H1 (cell line): ENCODE results near the gene VRK3. TPM values are rescaled to one million over a fixed set of nuclear protein-coding genes. Genes with fewer than 3 reads are reported as not detected.

Source experiments
- BCL11A ChIP-seq, 2 experiments: IDR thresholded peaks; one replicate each; pipeline ENCODE4 v1.6.1; 2011; ENCODE audit warnings: low read depth in 2 of 2, low read length in 2 of 2, mild to moderate bottlenecking in 2 of 2
- CHD1 ChIP-seq: IDR thresholded peaks from 2 replicates; pipeline ENCODE4 v1.6.1; 2012; ENCODE audit warnings: low read depth, low read length, improper control_type of control experiment
- CREB1 ChIP-seq: IDR thresholded peaks from 2 replicates; pipeline ENCODE4 v1.6.1; 2012; ENCODE audit warnings: inconsistent platforms
- EZH2 ChIP-seq: fragments of 200-600 bp; sonication (generic); IDR thresholded peaks from 2 replicates; pipeline ENCODE4 v1.7.1; 2012; ENCODE audit warnings: low read depth, mild to moderate bottlenecking, moderate library complexity, low read length, inconsistent platforms; ENCODE audit not compliant: severe bottlenecking
- FOSL1 ChIP-seq: IDR thresholded peaks from 2 replicates; pipeline ENCODE4 v1.6.1; 2011; ENCODE audit warnings: mild to moderate bottlenecking, low read depth, low read length, moderate library complexity; ENCODE audit not compliant: insufficient read depth
- JUND ChIP-seq: IDR thresholded peaks from 2 replicates; pipeline ENCODE4 v1.6.1; 2011; ENCODE audit warnings: mild to moderate bottlenecking, improper control_type of control experiment, low read length
- KDM5A ChIP-seq: fragments of 200-600 bp; IDR thresholded peaks from 2 replicates; pipeline ENCODE4 v1.7.1; 2012; ENCODE audit warnings: mild to moderate bottlenecking, low read length, inconsistent platforms, mixed read lengths
- PHF8 ChIP-seq: fragments of 200-600 bp; sonication (generic); conservative IDR thresholded peaks from 2 replicates; pipeline ENCODE4 v1.7.1; 2012; ENCODE audit warnings: low read depth, mild to moderate bottlenecking, inconsistent platforms, low read length, moderate library complexity
- POLR2AphosphoS5 ChIP-seq: IDR thresholded peaks from 2 replicates; pipeline ENCODE4 v1.6.1; 2011; ENCODE audit warnings: low read depth, low read length
- POU5F1 ChIP-seq: IDR thresholded peaks from 2 replicates; pipeline ENCODE4 v1.6.1; 2011; ENCODE audit warnings: low read depth, mild to moderate bottlenecking, low read length, moderate library complexity
- RBBP5 ChIP-seq: IDR thresholded peaks from 2 replicates; pipeline ENCODE4 v1.7.1; 2012; ENCODE audit warnings: low read depth, mild to moderate bottlenecking, inconsistent platforms, low read length, moderate library complexity, borderline replicate concordance
- RXRA ChIP-seq: IDR thresholded peaks from 2 replicates; pipeline ENCODE4 v1.6.1; 2011; ENCODE audit warnings: low read depth, mild to moderate bottlenecking, low read length, moderate library complexity; ENCODE audit not compliant: insufficient read depth
- SAP30 ChIP-seq: fragments of 300-600 bp; sonication (generic); IDR thresholded peaks from 2 replicates; pipeline ENCODE4 v1.7.1; 2012; ENCODE audit warnings: low read length, moderate library complexity, mild to moderate bottlenecking, inconsistent platforms; ENCODE audit not compliant: insufficient read depth, insufficient replicate concordance
- SIRT6 ChIP-seq: IDR thresholded peaks from one replicate; pipeline ENCODE4 v1.7.1; 2012; ENCODE audit warnings: low read length, inconsistent platforms
- SP4 ChIP-seq: IDR thresholded peaks from 2 replicates; pipeline ENCODE4 v1.6.1; 2012; ENCODE audit warnings: low read length, inconsistent platforms
- SUZ12 ChIP-seq: fragments of 200-600 bp; sonication (generic); IDR thresholded peaks from 2 replicates; pipeline ENCODE4 v1.6.1; 2012; ENCODE audit warnings: mild to moderate bottlenecking, inconsistent platforms, low read length, moderate library complexity, mixed read lengths
- TAF1 ChIP-seq: IDR thresholded peaks from 2 replicates; pipeline ENCODE4 v1.6.1; 2011; ENCODE audit warnings: mild to moderate bottlenecking, low read depth, low read length
- TCF12 ChIP-seq: IDR thresholded peaks from 2 replicates; pipeline ENCODE4 v1.6.1; 2011; ENCODE audit warnings: low read depth, mild to moderate bottlenecking, low read length
- polyA plus RNA-seq, 7 experiments: library from polyadenylated mRNA; depleted of rRNA in 3 of 7; stranded (reverse) in 5 of 7; unstranded in 2 of 7; fragments of >200 nt in 5 of 7; fragments of 200-250 nt in 2 of 7; gene quantifications; 1 replicate in 5 of 7; 2 replicates in 1 of 7; 4 replicates in 1 of 7; pipeline versions ENCODE4 v1.2.1 to v1.2.3, GENCODE V29; 2011 to 2013; ENCODE audit warnings: missing spikeins in 2 of 7, mixed read lengths in 2 of 7
- total RNA-seq: library from RNA; stranded (reverse); fragmentation: NEBNext Ultra II Directional; extraction: Animal tissue kit (Norgen Biotek cat#: 25700); gene quantifications from 2 replicates; pipeline ENCODE4 v1.2.1, GENCODE V29; 2021
- TF ChIP-seq, protein P1 (sequence below): IDR thresholded peaks from 2 replicates; pipeline ENCODE4 v1.6.1; 2011; ENCODE audit warnings: low read depth, mild to moderate bottlenecking, low read length; ENCODE audit not compliant: insufficient read depth
- TF ChIP-seq, protein P2 (sequence below): IDR thresholded peaks from 2 replicates; pipeline ENCODE4 v1.6.1; 2012; ENCODE audit warnings: low read length, inconsistent platforms

Gene VRK3
- total and polyA plus RNA-seq, 2 of the 8 experiments (the other 6 are each of a cell fraction or from before 2014, with no cell fraction given) = 21.3 to 36.1 TPM

DNA sequence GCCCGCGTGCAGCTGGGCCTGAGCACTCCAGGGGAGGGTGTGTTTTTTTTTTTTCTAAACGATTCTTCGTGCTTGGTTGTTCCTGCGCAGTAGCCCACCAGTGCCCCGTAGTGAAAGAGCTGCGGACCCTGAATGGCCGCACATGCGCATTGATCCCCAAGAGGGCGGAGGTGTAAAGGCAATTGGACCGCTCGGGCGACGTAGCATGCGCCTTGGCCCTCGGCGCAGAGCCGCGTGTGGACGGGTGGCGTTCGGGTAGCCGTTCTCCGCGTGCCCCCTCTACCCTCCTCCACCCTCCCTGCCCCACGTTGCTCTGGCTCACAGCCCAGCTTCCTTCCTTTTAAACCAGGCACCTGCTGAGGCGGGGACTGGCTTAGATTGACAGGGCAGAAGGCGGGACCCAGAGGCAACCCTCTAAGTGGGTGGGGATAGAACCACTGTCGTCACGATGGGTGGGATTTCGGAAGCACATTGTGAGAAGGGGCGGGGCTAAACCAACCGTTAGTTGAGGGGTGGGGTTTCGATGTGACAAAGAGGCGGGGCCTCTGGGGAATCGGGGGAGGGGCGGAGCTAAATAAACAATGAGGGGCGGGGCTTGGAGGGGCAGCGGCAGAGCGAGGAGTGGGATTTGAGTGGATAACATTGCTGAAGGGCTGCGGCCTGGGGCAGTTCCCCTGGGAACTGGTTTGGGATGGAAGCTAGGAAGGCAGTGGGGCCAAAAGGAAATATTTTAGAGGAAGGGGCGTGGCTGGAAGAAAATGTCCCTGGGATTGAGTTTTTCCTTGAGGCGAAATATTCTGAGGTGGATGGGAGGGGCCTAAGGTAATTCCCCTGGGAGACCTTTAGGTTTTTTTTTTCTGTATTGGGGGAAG lies 95.3 kb downstream of the VRK3 start (continued):
- TF ChIP-seq RBBP5 = no peak
- TF ChIP-seq SUZ12 = no peak
- TF ChIP-seq CREB1 = peak; percentile 58
- TF ChIP-seq SIRT6 = peak; percentile 52
- no peak for TF ChIP-seq TCF12
- TF ChIP-seq, protein P1, sequence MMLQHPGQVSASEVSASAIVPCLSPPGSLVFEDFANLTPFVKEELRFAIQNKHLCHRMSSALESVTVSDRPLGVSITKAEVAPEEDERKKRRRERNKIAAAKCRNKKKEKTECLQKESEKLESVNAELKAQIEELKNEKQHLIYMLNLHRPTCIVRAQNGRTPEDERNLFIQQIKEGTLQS = no peak
- TF ChIP-seq POLR2AphosphoS5 = peak; percentile 99
- TF ChIP-seq JUND = peak; percentile 7; the same call in 1 of the 2 replicates
- no peak for TF ChIP-seq BCL11A (IDR thresholded peaks at IDR 0.05; ENCODE audit: low read depth in 2 of 2, low read length in 2 of 2)
- TF ChIP-seq FOSL1 = no peak
- peak; percentile 83 for TF ChIP-seq TAF1
- TF ChIP-seq POU5F1 = no peak
- TF ChIP-seq EZH2 = no peak
- TF ChIP-seq SAP30 = no peak
- TF ChIP-seq CHD1 = no peak
- peak; percentile 94 for TF ChIP-seq SP4
- no peak for TF ChIP-seq RXRA
- peak; percentile 77 for TF ChIP-seq PHF8
- TF ChIP-seq KDM5A = no peak
- TF ChIP-seq, protein P2, sequence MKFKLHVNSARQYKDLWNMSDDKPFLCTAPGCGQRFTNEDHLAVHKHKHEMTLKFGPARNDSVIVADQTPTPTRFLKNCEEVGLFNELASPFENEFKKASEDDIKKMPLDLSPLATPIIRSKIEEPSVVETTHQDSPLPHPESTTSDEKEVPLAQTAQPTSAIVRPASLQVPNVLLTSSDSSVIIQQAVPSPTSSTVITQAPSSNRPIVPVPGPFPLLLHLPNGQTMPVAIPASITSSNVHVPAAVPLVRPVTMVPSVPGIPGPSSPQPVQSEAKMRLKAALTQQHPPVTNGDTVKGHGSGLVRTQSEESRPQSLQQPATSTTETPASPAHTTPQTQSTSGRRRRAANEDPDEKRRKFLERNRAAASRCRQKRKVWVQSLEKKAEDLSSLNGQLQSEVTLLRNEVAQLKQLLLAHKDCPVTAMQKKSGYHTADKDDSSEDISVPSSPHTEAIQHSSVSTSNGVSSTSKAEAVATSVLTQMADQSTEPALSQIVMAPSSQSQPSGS = peak; percentile 36; the same call in 1 of the 2 replicates
